Measurements from ENCODE around the gene ARL2. TPM values are rescaled to one million over a fixed set of nuclear protein-coding genes. Genes with fewer than 3 reads are reported as not detected.

Gene ARL2
- polyA plus RNA-seq, 1 of the 3 experiments (the other 2 are of a cell fraction), result 252 TPM

DNA sequence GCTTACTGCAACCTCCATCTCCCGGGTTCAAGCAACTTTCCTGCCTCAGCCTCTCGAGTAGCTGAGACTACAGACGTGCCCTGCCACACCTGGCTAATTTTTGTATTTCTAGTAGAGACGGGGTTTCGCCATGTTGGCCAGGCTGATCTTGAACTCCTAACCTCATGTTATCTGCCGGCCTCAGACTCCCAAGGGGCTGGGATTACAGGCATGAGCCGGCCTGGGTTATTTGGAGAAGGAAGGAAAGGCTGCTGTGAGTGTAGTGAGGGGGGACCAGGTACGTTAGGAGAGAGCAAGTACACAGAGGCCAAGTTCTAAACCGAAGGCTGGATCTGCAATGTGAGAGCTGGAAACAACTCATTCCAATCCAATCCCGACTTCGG, 17.6 kb upstream of the ARL2 start:
- H3K79me2 ChIP-seq (ENCODE audit: insufficient read depth), result no peaks in the 10 kb centered on the region
- no peak overlapping the region for H3K27ac ChIP-seq (ENCODE audit: low read depth in 2 of 2, low read length in 1 of 2)
- ChIA-PET CTCF (interaction anchor here (0.7 to 2.0 kb wide), 10 partner anchors 11 to 150 kb away, joined by 3 to 7 read pairs (median 3); partner anchors contain the start of genes ARL2 and SNX15), POLR2A (no interaction called here)
- H4K20me1 ChIP-seq (ENCODE audit: insufficient read depth), result no peaks in the 10 kb centered on the region
- no peaks in the 10 kb centered on the region for H3K36me3 ChIP-seq (replicated peaks in 1 of 2; ENCODE audit: control insufficient read depth in 1 of 2, insufficient read depth in 2 of 2, low read length in 1 of 2)
- whole genome bisulfite sequencing (ENCODE audit: low lambda C conversion rate), result 72% methylated on average over 11 of the region's 11 CpGs
- no peak overlapping the region for H3K9ac ChIP-seq
- no peaks in the 10 kb centered on the region for H3K9me3 ChIP-seq
- no peak for TF ChIP-seq CHD2 (IDR thresholded peaks at IDR 0.05; ENCODE audit: low read length, partially characterized antibody)
- TF ChIP-seq MXI1 (IDR thresholded peaks at IDR 0.05; ENCODE audit: low read depth, low read length), result no peak
- TF ChIP-seq EP300 (IDR thresholded peaks at IDR 0.05; ENCODE audit: borderline replicate concordance in 1 of 2, low read depth in 1 of 2, low read length in 1 of 2), result no peak
- TF ChIP-seq, protein P1, sequence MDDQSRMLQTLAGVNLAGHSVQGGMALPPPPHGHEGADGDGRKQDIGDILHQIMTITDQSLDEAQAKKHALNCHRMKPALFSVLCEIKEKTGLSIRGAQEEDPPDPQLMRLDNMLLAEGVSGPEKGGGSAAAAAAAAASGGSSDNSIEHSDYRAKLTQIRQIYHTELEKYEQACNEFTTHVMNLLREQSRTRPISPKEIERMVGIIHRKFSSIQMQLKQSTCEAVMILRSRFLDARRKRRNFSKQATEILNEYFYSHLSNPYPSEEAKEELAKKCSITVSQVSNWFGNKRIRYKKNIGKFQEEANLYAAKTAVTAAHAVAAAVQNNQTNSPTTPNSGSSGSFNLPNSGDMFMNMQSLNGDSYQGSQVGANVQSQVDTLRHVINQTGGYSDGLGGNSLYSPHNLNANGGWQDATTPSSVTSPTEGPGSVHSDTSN (IDR thresholded peaks at IDR 0.05), result no peak
- TF ChIP-seq, protein P2, sequence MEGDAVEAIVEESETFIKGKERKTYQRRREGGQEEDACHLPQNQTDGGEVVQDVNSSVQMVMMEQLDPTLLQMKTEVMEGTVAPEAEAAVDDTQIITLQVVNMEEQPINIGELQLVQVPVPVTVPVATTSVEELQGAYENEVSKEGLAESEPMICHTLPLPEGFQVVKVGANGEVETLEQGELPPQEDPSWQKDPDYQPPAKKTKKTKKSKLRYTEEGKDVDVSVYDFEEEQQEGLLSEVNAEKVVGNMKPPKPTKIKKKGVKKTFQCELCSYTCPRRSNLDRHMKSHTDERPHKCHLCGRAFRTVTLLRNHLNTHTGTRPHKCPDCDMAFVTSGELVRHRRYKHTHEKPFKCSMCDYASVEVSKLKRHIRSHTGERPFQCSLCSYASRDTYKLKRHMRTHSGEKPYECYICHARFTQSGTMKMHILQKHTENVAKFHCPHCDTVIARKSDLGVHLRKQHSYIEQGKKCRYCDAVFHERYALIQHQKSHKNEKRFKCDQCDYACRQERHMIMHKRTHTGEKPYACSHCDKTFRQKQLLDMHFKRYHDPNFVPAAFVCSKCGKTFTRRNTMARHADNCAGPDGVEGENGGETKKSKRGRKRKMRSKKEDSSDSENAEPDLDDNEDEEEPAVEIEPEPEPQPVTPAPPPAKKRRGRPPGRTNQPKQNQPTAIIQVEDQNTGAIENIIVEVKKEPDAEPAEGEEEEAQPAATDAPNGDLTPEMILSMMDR (IDR thresholded peaks at IDR 0.05), result no peak
- TF ChIP-seq TAF1 (IDR thresholded peaks at IDR 0.05; ENCODE audit: borderline replicate concordance, low read depth, low read length), result no peak
- TF ChIP-seq GATA2 (CRISPR knock-in tag; IDR thresholded peaks at IDR 0.05), result no peak
- no peak for TF ChIP-seq NFIC (IDR thresholded peaks at IDR 0.05; ENCODE audit: borderline replicate concordance)
- no peak for TF ChIP-seq TCF12 (IDR thresholded peaks at IDR 0.05)
- no peak for TF ChIP-seq EZH2phosphoT487 (IDR thresholded peaks at IDR 0.05; ENCODE audit: borderline replicate concordance, low read depth)
- TF ChIP-seq SMC3 (IDR thresholded peaks at IDR 0.05; ENCODE audit: low read depth, low read length), result no peak
- no peak for TF ChIP-seq RCOR1 (IDR thresholded peaks at IDR 0.05; ENCODE audit: low read length)
- TF ChIP-seq MEF2A (IDR thresholded peaks at IDR 0.05; ENCODE audit: borderline replicate concordance, low read depth), result no peak
- TF ChIP-seq RFX5 (IDR thresholded peaks at IDR 0.05; ENCODE audit: low read length), result no peak
- TF ChIP-seq, protein P3, sequence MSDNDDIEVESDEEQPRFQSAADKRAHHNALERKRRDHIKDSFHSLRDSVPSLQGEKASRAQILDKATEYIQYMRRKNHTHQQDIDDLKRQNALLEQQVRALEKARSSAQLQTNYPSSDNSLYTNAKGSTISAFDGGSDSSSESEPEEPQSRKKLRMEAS (IDR thresholded peaks at IDR 0.05; ENCODE audit: low read depth), result no peak
- no peak for TF ChIP-seq FOXJ3 (CRISPR knock-in tag; IDR thresholded peaks at IDR 0.05)
- H3K4me2 ChIP-seq, result no peak overlapping the region
- H3K27me3 ChIP-seq (ENCODE audit: insufficient read depth), result no peaks in the 10 kb centered on the region
- no peaks in the 10 kb centered on the region for H3K9me2 ChIP-seq
- no peak overlapping the region for H2AFZ ChIP-seq (ENCODE audit: low read depth)
- H3F3A ChIP-seq (replicated peaks; ENCODE audit: insufficient read depth), result no peaks in the 10 kb centered on the region
- H3K4me1 ChIP-seq (ENCODE audit: control insufficient read depth in 1 of 2, insufficient read depth in 2 of 2, low read depth in 1 of 2, low read length in 1 of 2), result no peaks in the 10 kb centered on the region; a peak in 1 of 4 replicates
- no peak overlapping the region for H3K4me3 ChIP-seq (ENCODE audit: low read depth in 2 of 2, low read length in 1 of 2)
- DNase-seq, result no peak
